GM20431 (cell line): ENCODE data around the gene LIPI.
"Not testable (repeated sequence)": the region's sequence is repeated elsewhere in the genome, so short reads cannot be mapped to it uniquely, and the experiment has no call there.

Experiments
- in situ Hi-C: fragments of 300-500 bp; cut with MseI, MboI; formaldehyde crosslinking; loops from one replicate; pipeline ENCODE4 v1.15.0; 2020; ENCODE audit warnings: low sequenced_read_pairs; ENCODE audit not compliant: unreplicated experiment

Gene LIPI

GRCh38 chr21:14210738-14211137 lies at the start of gene LIPI:
Gene LIPI (minus strand): TSS chr21:14210955. CDS start chr21:14210845, 110 bp downstream.
- in situ Hi-C loops: no loop called here

GRCh38 chr21:14260174-14260764 lies 49.5 kb upstream of the LIPI start:
- in situ Hi-C loops: no loop called here

GRCh38 chr21:14259747-14260146 lies 49.0 kb upstream of the LIPI start:
- in situ Hi-C loops: no loop called here

GRCh38 chr21:14251336-14251735 lies 40.6 kb upstream of the LIPI start:
- in situ Hi-C loops: no loop called here

- in situ Hi-C loops: no loop called here
Observed at GRCh38 chr21:14245711-14246110, 35.0 kb upstream of the LIPI start.

GRCh38 chr21:14244911-14245310 lies 34.2 kb upstream of the LIPI start:
- in situ Hi-C loops: no loop called here

GRCh38 chr21:14243874-14244273 lies 33.1 kb upstream of the LIPI start:
- in situ Hi-C loops: no loop called here

GRCh38 chr21:14243461-14243860 lies 32.7 kb upstream of the LIPI start:
- in situ Hi-C loops: no loop called here

GRCh38 chr21:14241297-14241696 lies 30.5 kb upstream of the LIPI start:
- in situ Hi-C loops: no loop called here

GRCh38 chr21:14239281-14239680 lies 28.5 kb upstream of the LIPI start:
- in situ Hi-C loops: no loop called here

- in situ Hi-C loops: no loop called here
Observed at GRCh38 chr21:14236180-14236579, 25.4 kb upstream of the LIPI start.

- in situ Hi-C loops: no loop called here
Observed at GRCh38 chr21:14235101-14235500, 24.3 kb upstream of the LIPI start.

GRCh38 chr21:14229399-14229798 lies 18.6 kb upstream of the LIPI start:
- in situ Hi-C loops: no loop called here

GRCh38 chr21:14223365-14223764 lies 12.6 kb upstream of the LIPI start:
- in situ Hi-C loops: no loop called here

GRCh38 chr21:14215971-14216641 lies 5.4 kb upstream of the LIPI start, which contains the start of gene RBM11:
Gene RBM11 (plus strand): TSS chr21:14216157. CDS start chr21:14216187, 30 bp downstream.
- in situ Hi-C loops: no loop called here

GRCh38 chr21:14213164-14213563 lies 2.4 kb upstream of the LIPI start:
- in situ Hi-C loops: no loop called here

GRCh38 chr21:14206222-14206621 lies 4.5 kb downstream of the LIPI start:
- in situ Hi-C loops: no loop called here

GRCh38 chr21:14166463-14167223 lies 44.1 kb downstream of the LIPI start:
- in situ Hi-C loops: not testable (repeated sequence)

GRCh38 chr21:14143999-14144398 lies 66.8 kb downstream of the LIPI start:
- in situ Hi-C loops: no loop called here

- in situ Hi-C loops: no loop called here
Observed at GRCh38 chr21:14124266-14124665, 86.5 kb downstream of the LIPI start.

- in situ Hi-C loops: no loop called here
Observed at GRCh38 chr21:14121719-14122118, 89.0 kb downstream of the LIPI start.
